Left renal cortex interstitium (tissue), 4 donors: ENCODE results near the gene LAMA2. TPM values are rescaled to one million over a fixed set of nuclear protein-coding genes. Genes with fewer than 3 reads are reported as not detected.
"Not testable (repeated sequence)": the region's sequence is repeated elsewhere in the genome, so short reads cannot be mapped to it uniquely, and the experiment has no call there.

Source experiments
- DNase-seq, 4 donors: peaks; one replicate each; pipeline ENCODE4 v3.0.0-alpha.2; 2013; ENCODE audit warnings: low read depth in 4 of 4, low spot score in 2 of 4, missing footprints in 1 of 4
- polyA plus RNA-seq, 4 donors: library from polyadenylated mRNA; unstranded; fragments of 120-200 nt; gene quantifications; one replicate each; pipeline ENCODE4 v1.2.1, GENCODE V29; 2013; ENCODE audit not compliant: insufficient read length in 4 of 4

Gene LAMA2
- polyA plus RNA-seq, 4 donors, result 31.4 to 48.3 (median 32.3) TPM

- no peak for DNase-seq
Observed at GRCh38 chr6:129112591-129112990, 229.7 kb downstream of the LAMA2 start.

- DNase-seq, result no peak
Observed at GRCh38 chr6:129113637-129114036, 230.7 kb downstream of the LAMA2 start.

GRCh38 chr6:129114636-129115391 is 231.9 kb downstream of the LAMA2 start:
- no peak for DNase-seq

GRCh38 chr6:129115471-129115870 is 232.5 kb downstream of the LAMA2 start:
- DNase-seq, result no peak

- no peak for DNase-seq
Observed at GRCh38 chr6:129117355-129117754, 234.4 kb downstream of the LAMA2 start.

- DNase-seq, result no peak
Observed at GRCh38 chr6:129120856-129121638, 238.1 kb downstream of the LAMA2 start.

GRCh38 chr6:129124347-129124746 is 241.4 kb downstream of the LAMA2 start:
- DNase-seq, result no peak

- no peak for DNase-seq
Observed at GRCh38 chr6:129130106-129130505, 247.2 kb downstream of the LAMA2 start.

GRCh38 chr6:129130959-129131681 is 248.2 kb downstream of the LAMA2 start:
- DNase-seq, result no peak

GRCh38 chr6:129133770-129134192 is 250.8 kb downstream of the LAMA2 start:
- DNase-seq, result no peak

- no peak for DNase-seq
Observed at GRCh38 chr6:129134535-129134934, 251.6 kb downstream of the LAMA2 start.

- no peak for DNase-seq
Observed at GRCh38 chr6:129135451-129135850, 252.5 kb downstream of the LAMA2 start.

GRCh38 chr6:129136751-129137150 is 253.8 kb downstream of the LAMA2 start:
- no peak for DNase-seq

- DNase-seq, result no peak
Observed at GRCh38 chr6:129138739-129139405, 255.9 kb downstream of the LAMA2 start.

- DNase-seq, result peak; percentile 11 to 50 (median 21)
Observed at GRCh38 chr6:129140526-129140925, 257.6 kb downstream of the LAMA2 start.

GRCh38 chr6:129141499-129141898 is 258.6 kb downstream of the LAMA2 start:
- no peak for DNase-seq

GRCh38 chr6:129146902-129147301 is 264.0 kb downstream of the LAMA2 start:
- no peak for DNase-seq

GRCh38 chr6:129150507-129150906 is 267.6 kb downstream of the LAMA2 start:
- DNase-seq, result no peak

- DNase-seq, result no peak
Observed at GRCh38 chr6:129153257-129153656, 270.3 kb downstream of the LAMA2 start.

- DNase-seq, result not testable (repeated sequence)
Observed at GRCh38 chr6:129159242-129159641, 276.3 kb downstream of the LAMA2 start.

GRCh38 chr6:129162605-129163004 is 279.7 kb downstream of the LAMA2 start:
- DNase-seq, result no peak
